ENCODE results near the gene EPB41L4B.

EPB41L4B gene

DNA sequence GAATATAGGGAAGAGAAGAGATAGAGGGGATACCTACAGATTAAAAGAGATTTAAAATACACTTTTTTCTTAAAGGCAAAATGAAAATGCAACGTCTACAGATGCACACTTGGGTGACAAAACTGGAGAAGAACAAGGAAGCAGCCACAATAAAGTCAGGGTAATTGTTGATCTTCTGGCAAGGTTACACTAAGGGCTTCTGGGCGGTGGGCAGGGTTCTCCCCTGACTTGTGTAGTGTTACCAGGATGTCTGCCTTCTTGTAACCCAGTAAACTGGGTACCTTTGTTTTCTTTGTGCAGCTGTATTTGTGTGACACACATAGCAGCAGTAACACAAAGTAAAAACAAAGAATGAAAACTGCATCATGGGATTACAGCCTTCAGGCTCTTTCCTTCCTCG is 37.8 kb downstream of the EPB41L4B start:
- in situ Hi-C loops (cut with MboI; ENCODE audit: low pct_unique_long_range_greater_than_20kb, low sequenced_read_pairs, unreplicated experiment), result no loop called here
- TF ChIP-seq, protein P1, sequence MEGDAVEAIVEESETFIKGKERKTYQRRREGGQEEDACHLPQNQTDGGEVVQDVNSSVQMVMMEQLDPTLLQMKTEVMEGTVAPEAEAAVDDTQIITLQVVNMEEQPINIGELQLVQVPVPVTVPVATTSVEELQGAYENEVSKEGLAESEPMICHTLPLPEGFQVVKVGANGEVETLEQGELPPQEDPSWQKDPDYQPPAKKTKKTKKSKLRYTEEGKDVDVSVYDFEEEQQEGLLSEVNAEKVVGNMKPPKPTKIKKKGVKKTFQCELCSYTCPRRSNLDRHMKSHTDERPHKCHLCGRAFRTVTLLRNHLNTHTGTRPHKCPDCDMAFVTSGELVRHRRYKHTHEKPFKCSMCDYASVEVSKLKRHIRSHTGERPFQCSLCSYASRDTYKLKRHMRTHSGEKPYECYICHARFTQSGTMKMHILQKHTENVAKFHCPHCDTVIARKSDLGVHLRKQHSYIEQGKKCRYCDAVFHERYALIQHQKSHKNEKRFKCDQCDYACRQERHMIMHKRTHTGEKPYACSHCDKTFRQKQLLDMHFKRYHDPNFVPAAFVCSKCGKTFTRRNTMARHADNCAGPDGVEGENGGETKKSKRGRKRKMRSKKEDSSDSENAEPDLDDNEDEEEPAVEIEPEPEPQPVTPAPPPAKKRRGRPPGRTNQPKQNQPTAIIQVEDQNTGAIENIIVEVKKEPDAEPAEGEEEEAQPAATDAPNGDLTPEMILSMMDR (IDR thresholded peaks at IDR 0.05; ENCODE audit: extremely low read depth, insufficient read depth, missing control alignments), result no peak
- no peak for DNase-seq (ENCODE audit: low spot score)

DNA sequence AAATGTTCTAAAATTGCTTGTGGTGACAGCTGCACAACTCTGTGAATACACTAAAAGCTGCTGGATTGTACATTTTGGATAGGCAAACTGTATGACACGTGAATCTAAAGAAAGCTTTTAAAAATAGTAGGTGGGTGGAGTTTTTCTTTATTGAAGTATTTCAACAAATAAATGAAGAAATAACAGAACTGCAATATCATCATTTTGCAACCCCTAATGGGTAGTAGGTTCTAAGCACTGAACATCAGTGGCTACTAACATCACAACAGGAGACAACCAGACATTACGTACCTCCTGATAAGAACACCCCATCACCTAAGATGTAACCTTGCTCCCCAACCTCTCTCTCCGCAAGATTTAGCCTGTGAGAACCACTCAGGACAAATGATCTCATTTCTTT is 38.6 kb downstream of the EPB41L4B start:
- TF ChIP-seq, protein P1 (IDR thresholded peaks at IDR 0.05; ENCODE audit: extremely low read depth, insufficient read depth, missing control alignments), result no peak
- in situ Hi-C loops (cut with MboI; ENCODE audit: low pct_unique_long_range_greater_than_20kb, low sequenced_read_pairs, unreplicated experiment), result no loop called here
- DNase-seq (ENCODE audit: low spot score), result no peak

DNA sequence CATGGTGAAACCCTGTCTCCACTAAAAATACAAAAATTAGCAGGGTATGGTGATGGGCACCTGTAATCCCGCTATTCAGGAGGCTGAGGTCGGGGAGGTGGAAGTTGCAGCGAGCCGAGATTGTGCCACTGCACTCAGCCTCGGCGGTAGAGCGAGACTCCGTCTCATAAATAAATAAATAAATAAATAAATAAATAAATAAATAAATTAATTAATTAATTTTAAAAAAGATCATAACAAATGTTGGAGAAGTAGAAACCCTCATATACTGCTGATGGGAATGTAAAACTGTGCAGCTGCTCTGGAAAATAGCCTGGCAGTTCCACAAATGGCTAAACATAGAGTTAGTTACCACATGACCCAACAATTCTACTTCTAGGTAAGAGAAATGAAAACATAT is 39.3 kb downstream of the EPB41L4B start:
- in situ Hi-C loops (cut with MboI; ENCODE audit: low pct_unique_long_range_greater_than_20kb, low sequenced_read_pairs, unreplicated experiment), result no loop called here
- DNase-seq (ENCODE audit: low spot score), result no peak
- TF ChIP-seq, protein P1 (IDR thresholded peaks at IDR 0.05; ENCODE audit: extremely low read depth, insufficient read depth, missing control alignments), result no peak

DNA sequence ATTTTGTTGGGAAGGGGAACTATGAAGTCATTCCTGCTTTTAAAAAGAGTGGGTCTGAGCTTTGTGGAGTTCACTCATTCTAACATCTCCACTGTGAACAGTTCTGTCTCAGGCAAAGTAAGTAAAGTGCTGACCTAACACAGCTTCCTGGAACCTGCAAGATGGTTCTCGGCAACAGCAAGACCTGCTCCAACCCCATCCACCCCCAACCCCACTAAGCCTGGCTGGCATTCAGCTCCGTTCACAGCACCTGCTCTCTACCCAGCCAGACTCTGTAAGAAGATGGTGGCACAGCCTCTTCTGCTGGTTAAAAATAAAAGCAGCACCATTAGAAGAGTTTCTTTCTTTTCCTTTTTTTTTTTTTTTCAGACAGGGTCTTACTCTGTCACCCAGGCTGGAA is 42.0 kb downstream of the EPB41L4B start:
- no peak for DNase-seq (ENCODE audit: low spot score)
- in situ Hi-C loops (cut with MboI; ENCODE audit: low pct_unique_long_range_greater_than_20kb, low sequenced_read_pairs, unreplicated experiment), result no loop called here
- TF ChIP-seq, protein P1 (IDR thresholded peaks at IDR 0.05; ENCODE audit: extremely low read depth, insufficient read depth, missing control alignments), result no peak

DNA sequence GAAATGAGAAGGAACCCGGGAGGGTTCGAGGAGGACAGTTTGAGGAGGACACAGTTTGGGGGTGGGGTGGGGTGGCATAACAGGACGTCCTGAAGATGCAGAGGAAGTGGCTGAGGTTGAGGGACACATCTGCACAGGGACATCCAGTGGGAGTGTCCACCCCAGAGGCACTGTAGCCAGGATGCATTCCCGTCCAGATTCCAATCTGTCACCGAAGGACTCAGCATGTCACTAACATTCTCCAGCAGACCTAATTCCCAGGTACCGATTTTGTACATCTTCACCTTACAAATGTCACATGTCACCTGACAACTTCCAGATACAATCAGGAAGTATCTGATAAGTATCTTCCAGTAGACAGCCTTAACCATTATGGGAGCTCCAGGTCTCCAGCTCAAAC is 42.6 kb downstream of the EPB41L4B start:
- TF ChIP-seq, protein P1 (IDR thresholded peaks at IDR 0.05; ENCODE audit: extremely low read depth, insufficient read depth, missing control alignments), result no peak
- DNase-seq (ENCODE audit: low spot score), result no peak
- in situ Hi-C loops (cut with MboI; ENCODE audit: low pct_unique_long_range_greater_than_20kb, low sequenced_read_pairs, unreplicated experiment), result no loop called here

DNA sequence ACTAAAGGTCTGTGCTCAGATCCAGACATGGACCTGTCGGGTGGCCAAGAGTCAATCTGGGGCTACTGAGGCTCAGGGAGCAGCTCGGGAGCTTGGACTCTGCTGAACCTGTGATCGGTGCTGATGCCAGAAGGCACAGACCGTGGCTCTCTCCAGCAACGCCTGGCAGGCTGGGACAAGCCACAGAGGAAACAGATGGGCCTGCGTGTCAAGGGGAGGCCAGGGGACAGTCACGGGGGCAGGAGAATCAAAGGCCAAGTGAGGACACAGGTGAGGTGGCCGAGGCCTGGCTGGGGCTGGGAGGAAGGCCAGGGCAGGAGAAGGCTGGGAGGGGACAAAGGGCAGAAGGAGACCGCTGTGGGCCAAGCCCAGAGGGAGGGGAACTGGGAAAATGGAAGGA is 43.4 kb downstream of the EPB41L4B start:
- in situ Hi-C loops (cut with MboI; ENCODE audit: low pct_unique_long_range_greater_than_20kb, low sequenced_read_pairs, unreplicated experiment), result no loop called here
- no peak for DNase-seq (ENCODE audit: low spot score)
- TF ChIP-seq, protein P1 (IDR thresholded peaks at IDR 0.05; ENCODE audit: extremely low read depth, insufficient read depth, missing control alignments), result no peak

Measured in GM13977 (cell line).